Astrocyte of the spinal cord (primary cell): ENCODE data around the gene HMOX1.
A peak's percentile ranks its signal among the peaks of the same experiment; 100 is the strongest.

Experiments used
- DNase-seq: peaks from one replicate; pipeline ENCODE4 v3.0.0; 2011; ENCODE audit warnings: low read depth, low spot score
- H3K4me3 ChIP-seq: 2 replicates; pipeline ENCODE4 v1.5.1; 2011; ENCODE audit warnings: low read depth, mild to moderate bottlenecking, low read length, moderate library complexity
- CTCF ChIP-seq: IDR thresholded peaks from 2 replicates; pipeline ENCODE4 v1.5.1; 2012; ENCODE audit warnings: low read depth, mild to moderate bottlenecking, low read length, inconsistent platforms
- in situ Hi-C: cut with HindIII; loops from 2 replicates; pipeline ENCODE4 v1.10.0; 2017; ENCODE audit warnings: low sequenced_read_pairs

HMOX1 gene

GRCh38 chr22:35397095-35397904, 16.4 kb downstream of the HMOX1 start:
- no peak overlapping the region for H3K4me3 ChIP-seq
- DNase-seq, result peak; percentile 61
- in situ Hi-C loops, result no loop called here
- no peak for TF ChIP-seq CTCF

- in situ Hi-C loops, result no loop called here
- H3K4me3 ChIP-seq, result no peak overlapping the region
- no peak for DNase-seq
- TF ChIP-seq CTCF, result no peak
These were observed 17.7 kb downstream of the HMOX1 start for GRCh38 chr22:35398591-35398973.

- in situ Hi-C loops, result no loop called here
- peak overlapping the region; percentile 85 for H3K4me3 ChIP-seq
- TF ChIP-seq CTCF, result no peak
These were observed 18.3 kb downstream of the HMOX1 start for GRCh38 chr22:35399114-35399677.

GRCh38 chr22:35399678-35400500, 19.0 kb downstream of the HMOX1 start, which contains the start of gene MCM5:
TSS of gene MCM5 (plus strand) at chr22:35400140. CDS start at chr22:35400439, 299 bp downstream.
- no peak for TF ChIP-seq CTCF
- in situ Hi-C loops, result no loop called here
- H3K4me3 ChIP-seq, result peak within 1 kb of the TSS; percentile 85
- DNase-seq, result peak; percentile 96

More at GRCh38 chr22:35399114-35399677, 18.3 kb downstream of the HMOX1 start:
- DNase-seq, result peak; percentile 1

GRCh38 chr22:35400501-35400790, 19.6 kb downstream of the HMOX1 start:
- no peak for DNase-seq
- H3K4me3 ChIP-seq, result peak overlapping the region; percentile 85
- TF ChIP-seq CTCF, result no peak
- in situ Hi-C loops, result no loop called here

- no peak overlapping the region for H3K4me3 ChIP-seq
- no peak for DNase-seq
These were observed 21.0 kb downstream of the HMOX1 start for GRCh38 chr22:35401863-35402262.

More at GRCh38 chr22:35401863-35402262, 21.0 kb downstream of the HMOX1 start:
- in situ Hi-C loops, result no loop called here
- TF ChIP-seq CTCF, result no peak
